ENCODE results near the gene PADI1.

Gene PADI1

GRCh38 chr1:17273096-17273495, 68.2 kb downstream of the PADI1 start:
- no peak overlapping the region for H3K4me3 Mint-ChIP-seq
- TF ChIP-seq CTCF (IDR thresholded peaks at IDR 0.05), result no peak

GRCh38 chr1:17274186-17275170, 69.5 kb downstream of the PADI1 start:
- H3K4me1 Mint-ChIP-seq, result peaks cover 31% of the 10 kb centered on the region
- no peaks in the 10 kb centered on the region for H3K9me3 Mint-ChIP-seq
- H3K27ac Mint-ChIP-seq, result no peak overlapping the region
- no peaks in the 10 kb centered on the region for H3K36me3 Mint-ChIP-seq (ENCODE audit: low read depth)
- DNase-seq, result peak; percentile 83
- H3K27me3 Mint-ChIP-seq (ENCODE audit: low read depth, poor library complexity), result peaks cover 23% of the 10 kb centered on the region
- peak; percentile 79 for TF ChIP-seq CTCF (IDR thresholded peaks at IDR 0.05)
- no peak overlapping the region for H3K4me3 Mint-ChIP-seq

More at GRCh38 chr1:17273096-17273495, 68.2 kb downstream of the PADI1 start:
- no peak for DNase-seq
- Mint-ChIP-seq H3K9me3 (no peaks in the 10 kb centered on the region), H3K27ac (no peak overlapping the region), H3K4me1 (peaks cover 17% of the 10 kb centered on the region), H3K27me3 (ENCODE audit: low read depth, poor library complexity) (peaks cover 23% of the 10 kb centered on the region), H3K36me3 (ENCODE audit: low read depth) (no peaks in the 10 kb centered on the region)

DNA sequence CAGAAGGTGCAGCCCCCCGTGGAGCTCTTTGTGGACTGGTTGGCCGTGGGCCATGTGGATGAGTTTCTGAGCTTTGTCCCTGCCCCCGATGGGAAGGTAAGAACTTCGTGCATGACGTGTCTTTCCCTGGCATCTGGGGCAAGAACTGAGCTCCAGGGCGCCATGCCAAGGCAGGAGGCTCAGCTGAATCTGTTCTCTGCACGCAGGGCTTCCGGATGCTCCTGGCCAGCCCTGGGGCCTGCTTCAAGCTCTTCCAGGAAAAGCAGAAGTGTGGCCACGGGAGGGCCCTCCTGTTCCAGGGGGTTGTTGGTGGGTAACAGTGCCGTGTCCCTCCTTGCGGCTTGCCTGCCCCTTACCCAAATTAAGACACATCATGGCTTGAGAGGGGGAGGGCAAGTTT, 71.6 kb downstream of the PADI1 start:
- TF ChIP-seq CTCF (IDR thresholded peaks at IDR 0.05), result no peak
- no peak for DNase-seq
- Mint-ChIP-seq H3K4me3 (no peak overlapping the region), H3K9me3 (no peaks in the 10 kb centered on the region), H3K27ac (no peak overlapping the region), H3K4me1 (peaks cover 40% of the 10 kb centered on the region), H3K27me3 (ENCODE audit: low read depth, poor library complexity) (peaks cover 24% of the 10 kb centered on the region), H3K36me3 (ENCODE audit: low read depth) (no peaks in the 10 kb centered on the region)

DNA sequence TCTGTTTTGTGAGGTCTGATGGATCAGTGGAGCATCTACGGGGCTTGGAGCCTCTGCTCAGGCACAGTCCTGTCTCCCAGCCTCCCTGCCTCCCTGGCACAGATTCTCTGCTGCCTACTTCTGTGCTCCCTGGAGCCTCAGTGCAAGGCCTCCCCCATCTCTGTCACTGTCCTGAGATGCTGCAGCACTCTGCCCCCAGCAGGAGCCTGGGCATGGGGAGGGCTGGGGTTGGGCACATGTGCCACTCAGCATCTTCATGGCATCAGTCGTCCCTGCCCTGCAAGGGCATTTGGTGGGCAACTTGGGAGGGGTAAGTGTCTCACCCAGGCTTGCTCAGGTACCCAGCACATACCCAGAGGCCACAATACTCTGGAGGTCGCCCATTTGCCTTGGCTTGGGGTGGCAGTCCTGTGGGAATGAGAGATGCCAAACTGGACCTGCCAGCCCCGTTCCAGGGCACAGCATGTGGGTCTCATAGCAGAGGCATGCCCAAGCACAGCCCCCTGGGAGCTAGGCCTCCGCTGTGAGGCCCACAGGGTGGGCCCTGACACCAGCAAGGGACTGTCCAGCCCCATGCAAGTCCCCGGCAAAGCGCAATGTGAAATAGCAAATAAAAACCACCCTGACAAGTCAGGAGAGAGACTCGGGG, 72.7 kb downstream of the PADI1 start:
- no peak for TF ChIP-seq CTCF (IDR thresholded peaks at IDR 0.05)
- Mint-ChIP-seq H3K4me3 (no peak overlapping the region), H3K4me1 (peaks cover 47% of the 10 kb centered on the region), H3K9me3 (no peaks in the 10 kb centered on the region), H3K27me3 (ENCODE audit: low read depth, poor library complexity) (peaks cover 30% of the 10 kb centered on the region), H3K36me3 (ENCODE audit: low read depth) (no peaks in the 10 kb centered on the region), H3K27ac (peak overlapping the region; percentile 98)
- DNase-seq, result no peak

GRCh38 chr1:17278996-17279830, 74.3 kb downstream of the PADI1 start:
- no peak for TF ChIP-seq CTCF (IDR thresholded peaks at IDR 0.05)
- no peaks in the 10 kb centered on the region for H3K36me3 Mint-ChIP-seq (ENCODE audit: low read depth)
- peak; percentile 41 for DNase-seq
- H3K4me1 Mint-ChIP-seq, result peaks cover 47% of the 10 kb centered on the region
- H3K9me3 Mint-ChIP-seq, result no peaks in the 10 kb centered on the region
- peak overlapping the region; percentile 98 for H3K27ac Mint-ChIP-seq
- peak overlapping the region; percentile 53 for H3K4me3 Mint-ChIP-seq
- peaks cover 33% of the 10 kb centered on the region for H3K27me3 Mint-ChIP-seq (ENCODE audit: low read depth, poor library complexity)

All from nephron progenitor cell (in vitro differentiated cells).